ENCODE data around the gene KIF2A. TPM values are rescaled to one million over a fixed set of nuclear protein-coding genes. Genes with fewer than 3 reads are reported as not detected.

Gene KIF2A
- total RNA-seq: 10 to 100 TPM; 11.6 to 14.8 TPM
- long read RNA-seq, partial matches to known transcripts: 1 of 5 reads
- long read RNA-seq, other reads (novel, unspliced or antisense): 2 of 5 reads

- ATAC-seq: peak; percentile 98 to 99
- intact Hi-C loops (cut with DNase I): no loop called here
These were observed at the start of gene KIF2A for GRCh38 chr5:62305715-62306322. KIF2A (plus strand) TSS chr5:62306206; CDS start chr5:62306473, 267 bp downstream.

GRCh38 chr5:62257020-62257367, 49.0 kb upstream of the KIF2A start:
- no peak for ATAC-seq
- DNase-seq: no peak
- intact Hi-C loops (cut with DNase I): no loop called here

More at GRCh38 chr5:62305715-62306322, at the start of gene KIF2A:
- DNase-seq: peak; percentile 91

GRCh38 chr5:62258654-62259053, 47.4 kb upstream of the KIF2A start:
- intact Hi-C loops (cut with DNase I): no loop called here
- DNase-seq (no peak), ATAC-seq (no peak)

DNA sequence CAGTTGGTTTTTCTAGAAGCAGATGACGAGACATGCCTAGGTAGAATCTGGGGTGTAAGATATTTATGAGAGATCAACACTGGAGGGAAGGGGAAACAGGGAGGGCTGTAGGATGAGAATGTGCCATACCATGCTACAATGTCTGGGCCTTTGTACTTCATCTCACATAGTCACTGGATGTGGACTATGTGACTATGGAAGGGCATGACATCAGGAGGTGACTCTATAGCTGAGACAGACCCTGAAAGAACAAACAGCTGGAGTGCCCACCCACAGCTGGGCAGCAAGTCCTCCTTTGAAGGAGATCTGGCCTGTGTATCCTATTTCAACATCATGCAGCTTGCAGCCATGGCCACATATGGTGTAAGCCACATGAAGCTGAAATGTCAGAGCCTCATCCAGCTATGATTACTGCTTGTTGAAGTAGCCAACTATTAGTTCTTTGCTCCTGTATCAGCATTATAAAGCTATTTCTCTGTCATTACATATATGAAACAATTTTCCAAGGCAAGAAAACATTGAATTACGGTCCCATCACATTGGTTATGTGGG, 46.2 kb upstream of the KIF2A start:
- no peak for ATAC-seq
- no peak for DNase-seq
- intact Hi-C loops (cut with DNase I): no loop called here

GRCh38 chr5:62260513-62260912, 45.5 kb upstream of the KIF2A start:
- DNase-seq (no peak), ATAC-seq (peak in 1 of 2 donors; percentile 23)
- intact Hi-C loops (cut with DNase I): no loop called here

DNA sequence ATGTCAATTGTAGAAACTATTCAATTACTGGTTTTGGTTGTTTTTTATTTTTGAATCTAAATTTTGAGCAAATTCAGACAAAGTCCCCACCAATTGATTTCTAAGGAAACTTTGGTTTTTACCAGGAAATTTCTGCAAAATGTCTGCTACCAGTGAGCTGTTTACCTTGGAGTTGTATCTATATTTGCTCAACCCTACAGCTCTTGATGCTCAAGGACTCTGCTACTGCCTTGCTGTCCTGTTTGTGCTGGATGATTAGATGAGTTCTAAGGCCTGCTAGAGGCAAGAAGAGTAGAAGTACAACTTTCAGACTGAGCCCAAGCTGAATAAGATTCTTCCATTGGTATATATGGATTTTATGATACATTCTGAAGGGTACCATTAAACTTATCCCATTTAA, 42.6 kb upstream of the KIF2A start:
- ATAC-seq: no peak
- intact Hi-C loops (cut with DNase I): no loop called here
- no peak for DNase-seq

GRCh38 chr5:62265648-62266112, 40.3 kb upstream of the KIF2A start:
- DNase-seq: no peak
- ATAC-seq: no peak
- intact Hi-C loops (cut with DNase I): no loop called here

DNA sequence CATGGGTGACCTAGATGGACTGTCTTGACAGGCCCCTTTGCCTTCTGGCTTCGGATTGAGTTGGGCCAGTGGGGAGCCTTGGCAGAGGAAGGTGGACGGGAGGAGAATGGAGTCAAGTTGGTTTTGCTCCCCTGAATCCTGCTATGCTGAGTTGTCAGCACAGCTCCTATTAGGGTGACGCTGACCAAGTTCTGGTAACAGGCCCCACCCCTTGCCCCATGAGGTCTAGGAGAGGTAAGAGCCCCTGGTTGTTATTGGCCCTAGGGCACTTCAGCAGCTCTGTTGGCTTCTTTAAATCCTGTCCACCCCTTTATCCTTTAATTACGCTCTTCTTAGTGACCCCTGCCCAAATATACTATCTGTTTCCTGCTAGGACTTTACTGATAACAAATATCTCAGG, 39.4 kb upstream of the KIF2A start:
- intact Hi-C loops (cut with DNase I): no loop called here
- no peak for ATAC-seq

GRCh38 chr5:62268234-62268633, 37.8 kb upstream of the KIF2A start:
- DNase-seq (no peak), ATAC-seq (no peak)
- intact Hi-C loops (cut with DNase I): no loop called here

More for the DNA sequence above, 39.4 kb upstream of the KIF2A start:
- no peak for DNase-seq

DNA sequence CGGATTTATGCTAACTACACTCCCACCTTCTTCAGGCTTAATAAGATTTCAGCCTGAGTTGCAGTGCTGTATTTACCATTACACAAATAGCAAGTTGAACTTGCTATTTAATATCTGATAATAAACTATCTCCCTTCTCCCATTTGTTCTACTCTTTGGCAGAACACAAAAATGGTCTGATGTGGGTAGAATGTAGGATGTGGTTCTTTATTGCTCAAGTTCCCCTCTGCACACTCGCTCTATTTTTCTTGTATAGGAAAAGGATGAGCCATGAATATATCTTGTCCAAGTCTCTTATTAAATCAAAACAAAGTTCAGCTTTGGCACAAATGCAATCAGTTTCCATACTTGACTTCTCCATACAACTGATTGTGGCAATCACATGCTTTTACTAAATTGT, 37.2 kb upstream of the KIF2A start:
- intact Hi-C loops (cut with DNase I): no loop called here
- no peak for ATAC-seq
- no peak for DNase-seq

DNA sequence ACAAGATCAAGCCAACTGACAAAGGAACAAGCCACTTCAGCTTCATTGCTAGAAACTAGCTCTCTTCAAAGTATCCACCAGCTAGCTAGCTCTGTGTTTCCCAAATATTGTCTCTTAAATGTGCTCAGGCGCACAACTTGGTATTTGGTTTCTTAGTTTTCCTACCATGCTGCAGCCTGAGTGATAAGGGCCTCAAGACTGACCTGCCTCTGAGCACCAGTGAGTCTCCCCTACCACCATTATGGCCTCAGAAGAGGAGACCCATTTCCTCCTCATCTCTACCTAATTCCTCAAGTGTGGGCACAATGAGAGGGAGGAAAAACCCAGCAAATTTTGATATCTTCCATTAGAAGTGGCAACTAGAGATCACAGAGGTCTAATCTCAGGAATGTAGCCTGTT, 34.6 kb upstream of the KIF2A start:
- DNase-seq: no peak
- intact Hi-C loops (cut with DNase I): no loop called here
- no peak for ATAC-seq

GRCh38 chr5:62271870-62272269, 34.1 kb upstream of the KIF2A start:
- intact Hi-C loops (cut with DNase I): no loop called here
- DNase-seq (no peak), ATAC-seq (no peak)

DNA sequence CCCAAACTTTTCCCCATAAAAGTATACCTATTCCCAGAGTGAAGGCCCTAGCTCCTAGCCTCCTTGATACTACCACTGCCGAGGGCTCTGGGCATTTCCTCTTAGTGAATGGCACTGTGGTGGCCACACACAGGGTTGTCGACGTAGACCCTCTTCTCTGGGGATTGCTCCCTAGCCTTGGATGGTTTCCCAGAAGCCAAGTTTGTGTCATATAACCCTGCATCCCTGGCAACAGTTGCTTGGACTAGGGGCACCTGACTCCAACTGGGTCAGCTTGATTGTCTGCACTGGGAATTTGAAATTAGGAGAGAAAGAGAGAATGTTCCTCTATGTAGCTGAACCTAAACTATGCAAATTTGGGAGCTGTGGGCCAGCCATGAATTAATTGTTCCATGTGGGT, 32.3 kb upstream of the KIF2A start:
- DNase-seq: no peak
- ATAC-seq: no peak
- intact Hi-C loops (cut with DNase I): no loop called here

- intact Hi-C loops (cut with DNase I): no loop called here
- no peak for ATAC-seq
- no peak for DNase-seq
These were observed 30.4 kb upstream of the KIF2A start for GRCh38 chr5:62275581-62275980.

- no peak for ATAC-seq
- DNase-seq: no peak
- intact Hi-C loops (cut with DNase I): no loop called here
These were observed 24.6 kb upstream of the KIF2A start for GRCh38 chr5:62281411-62281810.

GRCh38 chr5:62282064-62282463, 23.9 kb upstream of the KIF2A start:
- intact Hi-C loops (cut with DNase I): no loop called here
- DNase-seq: no peak
- ATAC-seq: no peak

- DNase-seq: no peak
- no peak for ATAC-seq
These were observed 23.0 kb upstream of the KIF2A start for GRCh38 chr5:62283005-62283404.

DNA sequence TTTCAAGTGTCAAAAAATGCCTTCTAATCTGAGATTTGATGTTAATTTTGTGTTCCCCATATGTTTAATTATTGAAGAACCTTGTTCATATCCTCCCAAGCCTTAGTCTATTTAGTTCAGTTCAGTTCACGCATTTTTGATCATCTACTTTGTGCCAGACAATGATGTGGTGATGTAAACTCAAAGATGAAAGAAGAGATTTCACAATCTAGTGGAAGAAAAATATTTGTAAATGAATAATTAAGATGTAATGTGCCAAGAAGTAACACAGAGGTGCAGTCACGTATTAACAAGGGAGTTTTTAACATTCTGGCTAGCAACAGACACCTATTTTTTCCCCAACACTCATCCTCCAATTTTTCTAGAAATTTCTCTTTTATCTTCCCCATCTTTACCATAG, 22.1 kb upstream of the KIF2A start:
- intact Hi-C loops (cut with DNase I): no loop called here
- DNase-seq (no peak), ATAC-seq (no peak)

More at GRCh38 chr5:62283005-62283404, 23.0 kb upstream of the KIF2A start:
- intact Hi-C loops (cut with DNase I): no loop called here

DNA sequence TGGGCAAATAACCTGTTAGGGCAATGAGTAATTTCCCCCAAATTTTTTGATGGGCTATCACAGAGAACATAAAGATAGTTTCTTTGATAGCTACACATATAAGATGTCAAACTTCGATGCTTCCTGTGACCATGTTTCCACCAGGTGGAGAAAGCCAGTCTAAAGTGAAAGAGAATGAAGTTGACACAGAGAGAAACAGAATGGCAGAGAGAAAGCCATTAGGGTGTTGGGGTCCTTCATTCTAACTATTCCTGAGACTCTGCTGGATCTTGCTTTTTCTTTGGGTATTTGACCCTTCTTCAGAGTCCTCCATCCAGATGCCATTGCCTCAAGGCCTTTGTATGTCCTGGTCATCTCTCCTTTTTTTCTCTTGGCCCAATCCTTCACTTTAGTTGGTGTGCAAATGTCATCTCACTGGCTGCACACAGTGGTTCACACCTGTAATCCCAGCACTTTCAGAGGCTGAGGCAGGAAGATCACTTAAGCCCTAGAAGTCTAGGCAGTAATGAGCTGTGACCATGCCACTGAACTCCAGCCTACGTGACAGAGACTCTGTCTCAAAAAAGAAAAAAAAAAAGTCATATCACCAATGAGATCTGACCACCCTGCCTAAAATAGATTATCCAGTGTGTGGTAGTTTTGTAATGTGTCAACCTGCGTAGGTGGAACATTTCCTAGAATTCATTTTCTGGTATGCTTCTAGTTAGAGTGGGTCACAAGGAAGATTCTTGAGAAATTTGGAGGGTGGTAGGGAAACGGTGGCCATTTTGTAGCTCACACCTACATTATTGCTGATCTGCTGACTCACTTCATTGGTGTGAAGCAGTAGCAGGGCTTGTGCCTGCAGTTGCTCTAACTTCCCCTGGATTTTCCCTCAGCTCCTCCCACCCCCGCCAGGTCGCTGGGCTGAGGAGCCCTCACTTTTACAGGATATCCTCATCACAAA, 20.8 kb upstream of the KIF2A start:
- intact Hi-C loops (cut with DNase I): no loop called here
- no peak for DNase-seq
- no peak for ATAC-seq

DNA sequence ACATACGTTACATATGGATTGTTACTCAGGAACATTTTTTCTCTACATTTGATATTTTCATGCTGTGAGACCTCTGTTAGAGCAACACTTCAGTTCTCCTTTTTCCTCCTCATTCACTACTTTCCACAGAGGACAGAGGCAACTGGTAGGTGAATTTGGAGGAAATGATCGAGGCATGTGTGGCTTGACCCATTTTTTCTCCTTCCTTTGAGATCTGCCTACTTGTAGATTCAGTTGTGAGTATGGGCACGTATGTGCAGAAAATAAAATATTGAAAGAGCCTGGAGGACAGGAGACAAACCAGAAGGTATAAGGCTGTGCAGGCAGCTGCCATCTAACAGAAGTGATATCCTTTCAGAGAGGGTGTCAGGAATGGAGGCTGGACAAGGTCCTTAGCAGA, 19.2 kb upstream of the KIF2A start:
- intact Hi-C loops (cut with DNase I): no loop called here
- ATAC-seq: no peak
- DNase-seq: no peak
